GM18867 (cell line): ENCODE results near the gene LDB3.

Experiments
- ATAC-seq: cut with Tn5 transposase; IDR thresholded peaks from one replicate; pipeline ENCODE4 v1.9.1; 2021; ENCODE audit warnings: mild to moderate bottlenecking, moderate library complexity; ENCODE audit not compliant: unreplicated experiment

The LDB3 gene

DNA sequence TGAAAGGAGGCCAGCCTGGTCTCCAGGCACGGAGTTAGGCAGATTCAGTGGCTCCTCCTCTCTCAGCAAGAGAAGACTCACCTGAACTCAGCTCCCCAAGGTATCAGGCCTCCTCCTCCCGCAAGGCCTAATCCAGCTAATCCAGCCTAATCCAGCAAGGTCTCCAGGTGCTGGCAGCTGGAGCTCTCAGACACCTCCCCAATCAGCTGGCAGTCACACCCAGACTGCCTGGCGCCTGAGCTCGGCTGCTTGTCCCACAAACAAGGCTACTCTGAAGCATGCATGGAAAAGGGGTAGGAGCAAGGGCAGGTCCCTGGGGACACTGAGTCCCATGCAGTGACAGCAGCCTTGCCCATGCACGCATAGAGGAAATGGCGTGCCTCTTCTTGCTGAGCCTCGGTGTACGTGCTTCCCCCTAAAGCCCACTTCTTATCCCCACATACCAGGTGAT lies 17.3 kb upstream of the LDB3 start:
- no peak for ATAC-seq

GRCh38 chr10:86651631-86652331 lies 16.5 kb upstream of the LDB3 start:
- ATAC-seq: no peak

DNA sequence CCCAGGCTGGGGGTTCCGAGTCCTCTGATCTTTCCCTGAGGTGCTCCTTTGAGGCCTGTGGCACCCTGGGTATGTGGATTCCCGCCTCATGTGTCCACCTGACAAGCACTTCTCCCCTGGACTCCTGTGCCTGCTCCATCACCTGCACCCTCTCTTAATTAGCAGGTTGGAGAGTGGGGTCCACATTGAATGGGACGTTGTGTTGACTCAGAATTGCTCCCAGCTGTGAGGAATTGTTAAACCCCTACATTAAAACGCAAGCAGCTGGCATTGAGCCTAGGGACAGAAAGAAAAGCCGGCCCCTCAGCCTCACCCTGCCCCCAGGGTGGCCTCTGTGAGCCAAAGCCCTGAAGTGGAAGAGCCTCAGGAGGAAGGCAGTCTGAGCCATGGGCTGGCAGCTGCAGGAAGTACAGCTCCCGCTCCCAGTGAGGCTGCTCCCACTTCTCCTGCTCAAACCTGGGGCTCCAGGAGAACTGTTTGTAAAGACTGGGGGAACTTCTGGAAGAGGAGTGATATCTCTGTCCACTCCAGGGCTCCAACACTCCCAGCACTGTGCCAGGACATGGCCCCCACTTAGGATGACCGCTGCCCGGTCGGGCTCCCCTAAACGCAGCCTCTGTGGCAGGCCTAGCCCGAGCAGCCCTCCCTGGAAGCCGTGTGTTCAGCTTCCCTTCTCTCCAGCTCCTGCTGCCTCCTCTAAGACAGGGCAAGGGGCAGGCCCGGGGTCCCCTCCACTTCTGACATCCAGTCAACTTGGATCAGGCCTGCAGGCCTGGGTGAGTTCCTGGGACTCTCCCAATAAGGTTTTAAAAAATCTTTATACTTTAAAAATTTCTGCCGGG lies 15.7 kb upstream of the LDB3 start:
- no peak for ATAC-seq

- no peak for ATAC-seq
These were observed 14.9 kb upstream of the LDB3 start for GRCh38 chr10:86653379-86653778.

DNA sequence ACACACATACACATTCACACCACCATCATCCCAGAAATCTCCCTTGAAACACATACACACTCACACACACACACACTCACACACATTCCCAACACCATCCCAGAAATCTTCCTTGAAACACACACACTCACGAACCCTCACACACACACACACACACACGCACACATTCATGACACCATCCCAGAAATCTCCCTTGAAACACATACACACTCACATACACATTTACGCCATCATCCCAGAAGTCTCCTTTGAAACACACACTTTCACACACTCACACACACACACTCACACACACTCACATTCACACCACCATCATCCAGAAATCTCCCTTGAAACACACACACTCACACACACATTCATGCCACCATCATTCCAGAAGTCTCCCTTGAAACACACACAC lies 14.3 kb upstream of the LDB3 start:
- ATAC-seq: no peak

DNA sequence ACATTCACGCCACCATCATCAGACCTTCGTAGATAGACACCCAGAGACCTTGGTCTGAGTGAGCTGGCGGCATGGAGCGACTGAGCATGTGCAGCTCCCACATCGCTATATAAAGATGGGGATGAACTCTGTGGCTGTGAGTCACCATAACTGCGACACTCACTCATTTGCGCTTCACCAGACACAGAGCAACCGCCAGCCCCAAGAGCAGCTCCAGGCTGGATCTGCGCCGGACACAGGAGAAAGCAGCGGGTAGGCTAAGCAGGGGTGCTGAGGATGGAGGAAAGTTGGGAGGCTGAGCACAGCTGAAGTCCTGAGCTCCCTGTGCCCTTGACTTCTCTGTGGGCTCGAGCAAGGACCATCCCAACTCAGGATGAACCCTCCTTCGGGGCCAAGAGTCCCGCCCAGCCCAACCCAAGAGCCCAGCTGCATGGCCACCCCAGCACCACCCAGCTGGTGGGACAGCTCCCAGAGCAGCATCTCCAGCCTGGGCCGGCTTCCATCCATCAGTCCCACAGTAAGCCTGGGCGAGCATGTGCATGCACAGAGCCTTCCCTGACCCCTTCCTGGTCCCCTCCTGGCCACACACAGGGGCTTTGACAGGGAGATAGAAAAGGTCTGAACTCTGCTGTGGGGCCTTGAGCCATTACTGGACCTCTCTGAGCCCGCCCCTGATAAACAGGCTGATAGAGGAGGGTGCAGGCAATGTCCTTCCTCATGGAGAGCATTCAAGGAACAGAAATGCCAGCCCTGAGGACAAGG lies 13.7 kb upstream of the LDB3 start, which contains the start of gene OPN4:
Gene OPN4 (plus strand): TSS at position 137 of the 762 bp plus-strand sequence. CDS start 237 bp downstream, at position 374.
- ATAC-seq: no peak

DNA sequence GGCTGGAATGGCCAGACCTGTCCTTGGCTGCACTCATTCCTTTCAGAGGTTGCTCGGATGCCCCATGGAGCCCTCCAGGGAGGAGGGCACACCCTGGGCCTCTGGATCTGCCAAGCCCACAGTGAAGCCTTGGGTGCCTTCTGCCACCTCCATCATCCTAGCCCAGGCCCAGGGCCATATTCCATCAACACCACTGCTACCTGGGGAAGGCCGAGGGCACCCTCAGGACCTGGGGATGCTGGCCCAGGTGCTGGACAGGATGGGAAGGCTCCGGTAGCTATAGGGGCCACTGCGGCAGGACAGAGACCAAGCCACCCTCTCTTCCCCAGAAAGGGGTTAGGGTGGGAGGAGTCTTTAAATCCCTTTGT lies 13.2 kb upstream of the LDB3 start:
- no peak for ATAC-seq

GRCh38 chr10:86655596-86655995 lies 12.7 kb upstream of the LDB3 start:
- ATAC-seq: no peak

DNA sequence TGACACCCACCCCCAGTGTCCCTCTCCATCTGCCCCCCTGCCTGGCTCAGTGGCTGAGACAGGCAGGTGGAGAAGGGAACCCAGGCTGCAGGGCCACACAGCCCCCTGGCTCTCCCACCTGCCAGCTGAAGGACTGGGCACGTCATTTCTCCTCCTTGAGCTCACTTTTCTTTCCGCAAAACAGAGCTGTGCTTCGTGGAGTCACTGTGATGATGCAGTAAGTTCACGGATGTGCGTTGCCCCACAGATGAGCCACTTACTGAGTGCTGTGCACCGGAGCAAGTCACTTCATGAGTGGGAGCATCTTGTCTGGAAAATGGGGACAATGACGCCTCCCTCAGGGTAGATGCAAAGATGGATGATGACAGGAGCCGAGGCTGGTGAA lies 11.3 kb upstream of the LDB3 start:
- no peak for ATAC-seq

GRCh38 chr10:86657396-86658011 lies 10.8 kb upstream of the LDB3 start:
- no peak for ATAC-seq

- no peak for ATAC-seq
These were observed 10.0 kb upstream of the LDB3 start for GRCh38 chr10:86658261-86658741.

DNA sequence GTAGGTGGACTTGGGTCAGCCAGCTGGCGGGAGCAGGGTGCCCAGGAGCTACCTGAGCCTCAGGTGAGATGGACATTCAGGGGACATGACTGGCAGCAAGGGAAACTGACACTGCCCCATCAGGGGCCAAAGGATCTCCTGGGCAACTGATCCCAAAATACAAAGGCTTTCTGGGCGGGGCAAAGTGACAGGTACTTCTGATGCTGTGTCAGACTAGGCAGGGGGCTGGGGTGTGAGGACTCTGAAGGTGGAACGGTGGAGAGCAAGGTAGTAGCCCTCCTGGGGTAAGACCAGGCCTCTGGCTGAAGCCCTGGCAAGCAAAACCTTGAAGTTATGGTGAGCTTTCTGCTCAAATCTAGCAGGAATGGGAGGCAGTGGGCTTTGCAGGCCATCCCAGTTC lies 9.6 kb upstream of the LDB3 start:
- ATAC-seq: no peak

DNA sequence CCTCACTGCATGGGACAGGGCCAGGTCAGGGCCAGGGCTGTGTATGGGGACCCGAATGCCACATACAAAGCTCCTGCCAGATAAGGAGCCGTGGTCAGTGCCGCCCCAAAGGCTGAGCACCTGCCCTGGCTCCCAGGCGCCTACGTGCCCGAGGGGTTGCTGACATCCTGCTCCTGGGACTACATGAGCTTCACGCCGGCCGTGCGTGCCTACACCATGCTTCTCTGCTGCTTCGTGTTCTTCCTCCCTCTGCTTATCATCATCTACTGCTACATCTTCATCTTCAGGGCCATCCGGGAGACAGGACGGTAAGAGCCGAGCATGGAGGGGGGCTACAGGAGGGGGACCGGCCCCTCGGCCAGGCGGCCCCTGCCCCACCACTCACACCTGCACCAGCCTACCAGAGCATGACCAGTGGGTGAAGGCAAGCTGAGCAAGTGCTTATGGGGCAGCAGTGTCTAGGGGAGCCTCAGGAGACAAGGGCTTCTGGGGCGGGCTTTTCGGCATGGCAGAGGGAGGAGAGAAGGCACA lies 9.1 kb upstream of the LDB3 start:
- ATAC-seq: no peak

GRCh38 chr10:86659721-86660453 lies 8.4 kb upstream of the LDB3 start:
- ATAC-seq: no peak

DNA sequence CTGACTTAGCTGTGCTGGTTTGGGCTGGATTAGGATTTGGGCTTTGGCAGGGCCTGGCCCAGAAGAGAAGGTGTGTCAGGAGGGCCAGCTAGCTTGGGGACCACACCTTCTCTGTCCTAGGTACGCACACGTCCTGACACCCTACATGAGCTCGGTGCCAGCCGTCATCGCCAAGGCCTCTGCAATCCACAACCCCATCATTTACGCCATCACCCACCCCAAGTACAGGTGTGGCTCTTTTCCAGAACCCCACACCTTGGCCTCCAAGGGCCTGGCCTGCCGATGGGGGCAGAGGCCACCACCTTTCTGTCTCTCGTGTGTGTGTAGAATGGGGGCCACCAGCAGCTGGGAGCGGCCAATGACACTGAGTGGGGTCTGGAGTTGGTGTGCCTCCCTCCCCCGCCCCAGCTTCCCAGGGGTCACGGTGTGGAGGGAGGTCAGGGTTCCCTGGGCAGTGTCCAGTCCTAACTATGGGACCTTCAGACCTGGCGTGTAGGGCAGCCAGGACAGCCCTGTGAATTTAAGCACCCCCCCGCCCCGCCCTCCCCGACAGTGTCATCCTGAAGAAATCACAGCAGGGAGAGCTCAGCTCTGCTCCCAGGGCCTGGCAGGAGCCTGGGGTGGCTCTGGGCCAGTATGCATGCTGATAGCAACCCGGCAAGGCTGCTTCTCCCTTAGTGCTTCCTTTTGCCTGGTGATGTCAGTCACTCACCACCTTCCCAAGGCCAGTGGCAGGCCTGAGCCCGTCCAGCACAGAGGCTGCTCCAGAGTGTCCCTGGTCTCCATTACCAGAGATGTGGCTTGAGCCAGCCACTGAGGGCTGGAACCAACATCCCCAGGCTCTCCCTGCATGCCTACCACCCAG lies 6.9 kb upstream of the LDB3 start:
- ATAC-seq: no peak

- no peak for ATAC-seq
These were observed 5.9 kb upstream of the LDB3 start for GRCh38 chr10:86662186-86663045.

DNA sequence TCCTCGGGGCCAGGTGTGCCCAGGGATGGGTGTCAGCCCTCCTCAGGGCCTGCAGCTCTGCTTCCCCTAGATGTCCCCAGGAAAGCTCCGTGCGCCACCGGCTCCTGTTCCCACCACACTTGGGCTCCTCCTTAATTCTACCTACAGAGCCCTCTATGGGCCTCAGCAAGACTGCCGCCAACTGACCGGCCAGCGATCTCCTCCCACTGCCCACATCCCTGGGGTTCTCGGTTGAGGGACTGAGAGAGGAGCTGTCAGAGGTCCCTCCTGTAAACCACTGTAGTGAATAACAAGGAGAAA lies 5.3 kb upstream of the LDB3 start:
- ATAC-seq: no peak

DNA sequence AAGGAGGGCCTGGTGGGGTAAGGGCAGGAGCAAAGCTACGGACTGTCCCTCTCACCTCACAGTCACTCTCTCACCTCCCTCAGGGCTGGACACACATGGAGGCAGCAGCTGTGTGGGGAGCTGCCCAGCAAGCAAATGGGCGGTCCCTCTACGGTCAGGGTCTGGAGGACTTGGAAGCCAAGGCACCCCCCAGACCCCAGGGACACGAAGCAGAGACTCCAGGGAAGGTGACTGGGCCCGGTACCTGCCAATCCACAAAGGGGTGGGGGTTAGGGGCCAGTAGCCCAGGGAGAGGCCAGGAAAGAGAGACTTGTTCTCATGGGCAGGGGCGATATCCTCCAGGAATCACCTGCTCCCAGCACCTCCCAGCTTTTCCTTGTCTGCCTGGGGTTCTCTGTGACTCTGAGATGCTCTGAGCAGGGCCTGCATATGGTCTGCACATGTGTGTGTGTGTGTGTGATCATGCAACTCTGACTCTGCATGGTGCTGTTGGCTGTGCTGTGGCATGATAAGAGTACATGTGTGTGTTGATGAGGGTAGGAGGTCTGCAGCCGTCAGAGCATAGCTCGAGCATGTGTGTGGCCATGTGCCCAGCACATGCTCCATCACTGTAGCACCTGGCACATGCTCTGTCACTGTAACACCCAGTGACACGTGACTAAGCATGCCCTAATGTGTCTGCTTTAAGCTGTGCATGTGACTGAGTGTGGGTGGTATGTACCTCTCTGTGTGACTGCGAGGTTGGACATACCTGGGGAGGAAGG lies 4.6 kb upstream of the LDB3 start:
- no peak for ATAC-seq
